K562 (cell line): ENCODE measurements around the gene RPS2. TPM values are rescaled to one million over a fixed set of nuclear protein-coding genes. Genes with fewer than 3 reads are reported as not detected.

Source experiments
- ATAC-seq: fragments of 200-7000 bp; cut with Tn5 transposase; 3 replicates; pipeline ENCODE4 v1.9.1; 2020; ENCODE audit warnings: moderate library complexity
- BruUV-seq: library from RNA; stranded (reverse); fragments of 400-500 nt; replicated peaks from 2 replicates; lab custom pipeline; 2021; lab: Mats Ljungman, UMichigan
- CTCF ChIA-PET: fragments of 300-600 bp; formaldehyde crosslinking; extraction: SDS; loops from one replicate; lab custom pipeline; 2021; ENCODE audit warnings: low intra/inter-chr PET ratio; lab: Yijun Ruan, JAX
- POLR2A ChIA-PET: fragments of 300-600, 350-650 bp; sonication (Branson Sonifier 250); formaldehyde crosslinking; extraction: SDS; loops from one replicate; lab custom pipeline; 2021; ENCODE audit warnings: antibody characterized with exemption, inconsistent platforms; lab: Yijun Ruan, JAX
- DNase-seq, 4 experiments: peaks; one replicate each; pipeline versions ENCODE4 v3.0.0 to v3.0.0-alpha.2; 2011 to 2018; ENCODE audit warnings: low spot score in 3 of 4, mixed read lengths in 3 of 4; ENCODE audit errors: extremely low read depth in 1 of 4
- FAIRE-seq: peaks from 2 replicates; lab custom pipeline; 2011; peaks lifted over from hg19 to GRCh38; lab: Jason Lieb, UNC
- H2AFZ ChIP-seq: 2 replicates; pipeline ENCODE4 v1.6.0; 2011; ENCODE audit warnings: low read depth, low read length, control low read depth, inconsistent platforms
- H3K27ac ChIP-seq: fragments of 200-600 bp; 3 replicates; pipeline ENCODE4 v1.8.0; 2011; ENCODE audit warnings: low read depth, mild to moderate bottlenecking, control low read depth, inconsistent platforms, low read length, moderate library complexity, mixed read lengths; ENCODE audit errors: extremely low read depth
- H3K27me3 ChIP-seq, 2 experiments: fragments of 300-600 bp in 1 of 2; 2 replicates in 1 of 2; 3 replicates in 1 of 2; pipeline versions ENCODE4 v1.6.0 to v1.8.0; 2011; ENCODE audit warnings: inconsistent platforms in 2 of 2, low read length in 2 of 2, mild to moderate bottlenecking in 1 of 2, mixed read lengths in 1 of 2, moderate library complexity in 1 of 2; ENCODE audit not compliant: control insufficient read depth in 2 of 2, insufficient read depth in 2 of 2
- H3K36me3 ChIP-seq: fragments of 300-600 bp; 3 replicates; pipeline ENCODE4 v1.8.0; 2011; ENCODE audit warnings: mild to moderate bottlenecking, low read length, inconsistent platforms; ENCODE audit not compliant: control insufficient read depth, insufficient read depth
- H3K4me1 ChIP-seq, 2 experiments: fragments of 200-600 bp in 1 of 2; replicated peaks in 1 of 2; 2 replicates in 1 of 2; 3 replicates in 1 of 2; pipeline versions ENCODE4 v1.5.1 to v1.8.0; 2011; ENCODE audit warnings: inconsistent platforms in 2 of 2, low read length in 2 of 2, mild to moderate bottlenecking in 1 of 2, mixed read lengths in 1 of 2, moderate library complexity in 1 of 2; ENCODE audit not compliant: control insufficient read depth in 2 of 2, insufficient read depth in 2 of 2
- H3K4me2 ChIP-seq: 2 replicates; pipeline ENCODE4 v1.6.1; 2011; ENCODE audit warnings: low read length, control low read depth, inconsistent platforms, mixed read lengths; ENCODE audit not compliant: insufficient read depth
- H3K4me3 ChIP-seq: fragments of 200-600 bp; sonication (generic), shearing (Covaris generic); 2 replicates; pipeline ENCODE4 v1.5.1; 2016; ENCODE audit warnings: control low read depth, inconsistent platforms
- H3K79me2 ChIP-seq: fragments of 200-600 bp; 3 replicates; pipeline ENCODE4 v1.8.0; 2011; ENCODE audit warnings: low read length, inconsistent platforms; ENCODE audit not compliant: control insufficient read depth, insufficient read depth
- H3K9ac ChIP-seq, 2 experiments: 2 replicates each; pipeline versions ENCODE4 v1.6.0 to v1.6.1; 2011; ENCODE audit warnings: low read depth in 2 of 2, low read length in 2 of 2, control low read depth in 1 of 2, inconsistent platforms in 1 of 2, mild to moderate bottlenecking in 1 of 2, mixed read lengths in 1 of 2; ENCODE audit not compliant: insufficient read depth in 1 of 2
- H3K9me1 ChIP-seq: one replicate; pipeline ENCODE4 v1.6.0; 2011; ENCODE audit warnings: inconsistent platforms, mild to moderate bottlenecking, low read length, moderate library complexity; ENCODE audit not compliant: control insufficient read depth, insufficient read depth
- H3K9me3 ChIP-seq: replicated peaks from 2 replicates; pipeline ENCODE4 v1.5.1; 2011; ENCODE audit warnings: low read depth, low read length, inconsistent platforms; ENCODE audit not compliant: control insufficient read depth, insufficient read depth
- H4K20me1 ChIP-seq: replicated peaks from 2 replicates; pipeline ENCODE4 v1.6.1; 2011; ENCODE audit warnings: low read length, inconsistent platforms, mixed read lengths; ENCODE audit not compliant: control insufficient read depth, insufficient read depth
- COPS2 ChIP-seq: fragments of 450-650 bp; conservative IDR thresholded peaks from 2 replicates; pipeline ENCODE4 v1.6.1; 2016; ENCODE audit warnings: mild to moderate bottlenecking, moderate library complexity
- MECOM ChIP-seq: fragments of 250-450 bp; sonication (Bioruptor Pico); IDR thresholded peaks from 2 replicates; pipeline ENCODE4 v1.8.0; 2022; ENCODE audit warnings: inconsistent platforms
- MXI1 ChIP-seq: IDR thresholded peaks from 2 replicates; pipeline ENCODE4 v1.6.1; 2011; ENCODE audit warnings: low read depth, mild to moderate bottlenecking, improper control_type of control experiment, low read length
- REST ChIP-seq, 2 experiments: fragments of 450-650 bp; formaldehyde crosslinking in 1 of 2; IDR thresholded peaks; 2 replicates each; pipeline versions ENCODE4 v1.4.0 to v1.6.1; 2014 to 2020; ENCODE audit warnings: mild to moderate bottlenecking in 2 of 2, borderline replicate concordance in 1 of 2, low read depth in 1 of 2
- ZBTB33 ChIP-seq: sonication (generic); formaldehyde crosslinking; IDR thresholded peaks from 2 replicates; pipeline ENCODE4 v1.8.1; 2023; ENCODE audit warnings: mild to moderate bottlenecking, missing genetic modification reagents
- ZNF23 ChIP-seq: fragments of 250-450 bp; sonication (Bioruptor Pico); IDR thresholded peaks from 2 replicates; pipeline ENCODE4 v1.4.0; 2020; ENCODE audit warnings: mild to moderate bottlenecking
- WGBS: fragments of 100-300 bp; shearing (Covaris generic); methylation state at CpG from one replicate; pipeline ENCODE4 v1.1.6; 2016; ENCODE audit warnings: low coverage, mixed read lengths; ENCODE audit not compliant: insufficient coverage; ENCODE audit errors: missing lambda C conversion rate; 5-methylcytosine and 5-hydroxymethylcytosine counted together
- in situ Hi-C: fragments of 300-500 bp; cut with MboI; formaldehyde crosslinking; loops from 4 replicates; pipeline ENCODE4 v1.15.0; 2018; ENCODE audit warnings: inconsistent platforms, mixed read lengths
- intact Hi-C: fragments of 100-400 bp; cut with micrococcal nuclease; formaldehyde crosslinking; loops from 2 replicates; pipeline ENCODE4 v1.14.2; 2022
- polyA plus RNA-seq, 8 experiments: library from polyadenylated mRNA; depleted of rRNA in 4 of 8; stranded (reverse) in 5 of 8; unstranded in 3 of 8; fragments of >200 nt; fragmentation: Nextera tagmentation in 2 of 8; fragmentation: Illumina TruSeq in 1 of 8; extraction: Ambion mirVana in 2 of 8; extraction: Trizol in 1 of 8; gene quantifications; 2 replicates each; pipeline versions ENCODE4 v1.2.1 to v1.2.3, GENCODE V29; 2011 to 2014; ENCODE audit warnings: inconsistent platforms in 1 of 8, missing spikeins in 1 of 8
- total RNA-seq, 7 experiments: library from RNA; depleted of rRNA in 6 of 7; stranded (reverse); fragments of >200 nt in 6 of 7; fragmentation: Illumina TruSeq in 2 of 7; extraction: Trizol in 2 of 7; gene quantifications; 2 replicates each; pipeline versions ENCODE4 v1.2.1 to v1.2.3, GENCODE V29; 2011 to 2021; ENCODE audit warnings: low replicate concordance in 1 of 7

RPS2 gene
- total and polyA plus RNA-seq, 9 of the 15 experiments (the other 6 are each of a cell fraction or from before 2014, with no cell fraction given), result 834 to 4,794 (median 3,793) TPM

- CTCF ChIA-PET, result no interaction called here
- Histone ChIP-seq H3K4me2 (no peak overlapping the region), H3K4me1 (peaks cover 10 to 44% of the 10 kb centered on the region in 2 experiments; a peak in 4 of 5 replicates), H2AFZ (peak overlapping the region; percentile 31; the same call in 1 of the 2 replicates), H3K9ac (peak overlapping the region in 1 of 2 experiments; percentile 86; a peak in 2 of 4 replicates), H3K27me3 (no peaks in the 10 kb centered on the region), H3K27ac (no peak overlapping the region), H3K9me1 (no peaks in the 10 kb centered on the region), H4K20me1 (no peaks in the 10 kb centered on the region), H3K4me3 (no peak overlapping the region), H3K36me3 (peaks cover 4% of the 10 kb centered on the region; the same call in 1 of the 3 replicates), H3K79me2 (no peaks in the 10 kb centered on the region), H3K9me3 (no peaks in the 10 kb centered on the region)
- DNase-seq, result no peak
- WGBS, result 62% methylated on average over 17 of the region's 19 CpGs
- FAIRE-seq, result no peak
- intact Hi-C loops, result no loop called here
- POLR2A ChIA-PET, result interaction anchor here (0.6 to 1.5 kb wide), 7 partner anchors 9 to 121 kb away, joined by 3 to 7 read pairs (median 4); partner anchors contain the start of genes MSRB1 and RPS2
- no peak for ATAC-seq
- no TSS peak for BruUV-seq
- in situ Hi-C loops, result loop anchor here (5.0 kb wide), 1 partner anchor 150 kb away; the partner anchor contains the start of genes NUBP2 and SPSB3
- no peak for TF ChIP-seq ZNF23 (CRISPR knock-in tag)
- TF ChIP-seq MXI1, result no peak
- 0 out of 2 replicates have a peak, but pooled peaks have one; percentile 27 for TF ChIP-seq ZBTB33 (CRISPR knock-in tag)
- TF ChIP-seq MECOM (CRISPR knock-in tag), result no peak
- TF ChIP-seq COPS2, result no peak
- peak; percentile 4; the same call in 1 of the 2 replicates for TF ChIP-seq REST (IDR thresholded peaks at IDR 0.05; ENCODE audit: borderline replicate concordance)
- no peak for TF ChIP-seq REST (CRISPR knock-in tag; IDR thresholded peaks at IDR 0.05; ENCODE audit: low read depth)
These were observed 32.3 kb downstream of the RPS2 start for GRCh38 chr16:1932050-1933028.
